KMS-11 (cell line): ENCODE results near the gene MTA1.

ENCODE experiments used
- H2AFZ ChIP-seq: fragments of 200-600 bp; sonication (generic); 2 replicates; pipeline ENCODE4 v1.6.1; 2016; ENCODE audit warnings: antibody characterized with exemption, mixed run types, low read depth
- H3K27ac ChIP-seq: fragments of 200-600 bp; sonication (generic); 2 replicates; pipeline ENCODE4 v1.6.1; 2016; ENCODE audit warnings: mild to moderate bottlenecking, mixed run types
- H3K27me3 ChIP-seq: fragments of 200-600 bp; sonication (generic); 2 replicates; pipeline ENCODE4 v1.6.1; 2017; ENCODE audit warnings: mild to moderate bottlenecking, low read depth, mixed run types, moderate library complexity; ENCODE audit not compliant: insufficient read depth
- H3K36me3 ChIP-seq: fragments of 200-600 bp; sonication (generic); 2 replicates; pipeline ENCODE4 v1.6.1; 2017; ENCODE audit warnings: mild to moderate bottlenecking, mixed run types; ENCODE audit not compliant: insufficient read depth
- H3K4me1 ChIP-seq: fragments of 200-600 bp; sonication (generic); 2 replicates; pipeline ENCODE4 v1.6.1; 2016; ENCODE audit warnings: mild to moderate bottlenecking, low read depth, mixed run types; ENCODE audit not compliant: poor library complexity, severe bottlenecking
- H3K4me2 ChIP-seq: fragments of 200-600 bp; sonication (generic); 2 replicates; pipeline ENCODE4 v1.7.0; 2016; ENCODE audit warnings: mild to moderate bottlenecking, mixed run types
- H3K4me3 ChIP-seq: fragments of 200-600 bp; sonication (generic); IDR thresholded peaks from 2 replicates; pipeline ENCODE4 v1.6.1; 2017; ENCODE audit warnings: low read depth, low read length, mixed read lengths; ENCODE audit not compliant: insufficient read depth
- H3K79me2 ChIP-seq: fragments of 200-600 bp; sonication (generic); 2 replicates; pipeline ENCODE4 v1.6.1; 2016; ENCODE audit warnings: low read depth, mixed run types; ENCODE audit not compliant: insufficient read depth
- H3K9ac ChIP-seq: fragments of 200-600 bp; sonication (generic); 2 replicates; pipeline ENCODE4 v1.6.1; 2016; ENCODE audit warnings: mild to moderate bottlenecking, mixed run types
- H4K20me1 ChIP-seq: fragments of 200-600 bp; sonication (generic); 2 replicates; pipeline ENCODE4 v1.6.1; 2016; ENCODE audit warnings: mild to moderate bottlenecking, mixed run types; ENCODE audit not compliant: insufficient read depth
- TF ChIP-seq, protein P1 (sequence below): fragments of 200-600 bp; sonication (generic); conservative IDR thresholded peaks from 2 replicates; pipeline ENCODE4 v1.6.1; 2017; ENCODE audit warnings: low read depth, mild to moderate bottlenecking, antibody characterized with exemption, low read length, moderate library complexity, mixed read lengths

MTA1 gene

DNA sequence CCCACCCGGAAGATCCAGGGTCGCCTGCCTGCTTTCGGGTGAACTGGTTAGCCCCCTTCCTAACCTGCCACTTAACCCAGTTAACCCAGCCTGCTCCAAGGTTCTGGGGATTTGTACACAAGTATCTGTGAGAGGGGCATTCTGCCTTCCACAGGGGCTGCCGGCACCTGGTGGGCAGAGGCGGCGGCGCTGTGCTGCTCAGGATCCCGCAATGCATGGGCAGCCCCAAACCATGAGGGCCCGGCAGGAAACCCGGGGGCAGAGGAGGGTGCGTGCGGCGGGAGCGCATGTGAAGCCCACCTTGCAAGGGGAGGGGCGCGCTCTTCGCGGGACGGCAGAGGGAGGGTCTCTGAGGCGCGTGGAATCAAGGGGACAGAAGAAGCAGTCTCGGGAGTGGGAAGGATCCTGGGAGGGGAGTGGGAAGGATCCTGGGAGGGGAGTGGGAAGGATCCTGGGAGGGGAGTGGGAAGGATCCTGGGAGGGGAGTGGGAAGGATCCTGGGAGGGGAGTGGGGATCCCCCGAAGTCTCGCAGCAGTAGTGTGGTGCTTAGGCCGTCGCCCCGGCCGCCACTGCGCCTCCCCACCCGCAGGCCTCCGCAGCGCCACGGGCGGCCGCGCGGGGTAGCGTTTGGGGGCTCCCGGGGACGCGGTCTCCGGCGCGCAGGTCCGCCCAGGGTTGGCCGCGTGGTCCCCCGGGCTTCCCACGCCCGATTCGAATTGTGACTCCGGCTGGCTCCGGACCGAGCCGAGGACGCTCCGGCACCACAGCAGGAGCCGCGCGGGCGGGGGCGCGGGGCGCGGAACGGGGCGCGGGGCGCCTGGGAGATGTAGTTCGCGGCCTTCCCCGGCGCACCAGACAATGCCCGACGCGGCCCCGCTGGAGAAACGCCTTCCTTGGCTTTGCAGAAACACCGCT lies 4.9 kb upstream of the MTA1 start:
- Histone ChIP-seq H2AFZ (no peak overlapping the region), H3K9ac (no peak overlapping the region), H3K4me1 (peaks cover 8% of the 10 kb centered on the region)

DNA sequence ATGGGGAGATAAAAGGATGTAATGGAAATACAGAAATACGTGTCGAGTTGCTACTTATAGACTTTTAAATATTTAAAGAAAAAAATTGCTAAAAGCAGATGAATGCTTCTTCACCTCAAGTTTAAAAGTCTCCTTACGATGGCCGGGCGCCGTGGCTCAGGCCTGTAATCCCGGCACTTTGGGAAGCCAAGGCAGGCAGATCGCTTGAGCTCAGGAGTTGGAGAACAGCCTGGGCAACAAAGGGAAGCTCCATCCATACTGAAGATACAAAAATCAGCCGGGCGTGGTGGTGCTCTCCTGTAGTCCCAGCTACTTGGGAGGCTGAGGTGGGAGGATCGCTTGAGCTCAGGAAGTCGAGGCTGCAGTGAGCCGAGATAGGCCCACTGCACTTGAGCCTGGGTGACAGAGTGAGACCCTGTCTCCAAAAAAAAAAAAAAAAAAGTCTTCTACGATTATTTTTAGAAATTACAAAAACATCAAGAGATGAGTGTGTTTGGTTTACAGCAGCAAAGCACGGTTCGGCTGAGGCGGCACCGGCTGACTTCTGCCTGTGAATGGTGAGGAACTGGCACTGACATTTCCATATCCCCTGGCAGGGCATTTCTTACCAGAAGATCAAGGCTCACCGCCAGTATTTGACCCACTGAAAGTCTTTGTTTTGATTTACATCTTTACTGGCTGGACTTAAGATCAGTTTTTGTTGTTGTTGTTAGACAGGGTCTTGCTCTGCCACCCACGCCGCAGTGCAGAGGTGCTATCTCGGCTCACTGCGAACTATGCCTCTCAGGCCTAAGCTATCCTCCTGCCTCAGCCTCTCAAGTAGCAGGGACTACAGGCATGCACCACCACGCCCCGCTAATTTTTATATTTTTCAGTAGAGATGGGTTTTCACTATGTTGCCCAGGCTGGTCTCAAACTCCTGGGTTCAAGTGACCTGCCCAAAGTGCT lies 3.9 kb upstream of the MTA1 start:
- H3K36me3 ChIP-seq: no peaks in the 10 kb centered on the region
- peaks cover 5% of the 10 kb centered on the region for H3K79me2 ChIP-seq
- TF ChIP-seq, protein P1, sequence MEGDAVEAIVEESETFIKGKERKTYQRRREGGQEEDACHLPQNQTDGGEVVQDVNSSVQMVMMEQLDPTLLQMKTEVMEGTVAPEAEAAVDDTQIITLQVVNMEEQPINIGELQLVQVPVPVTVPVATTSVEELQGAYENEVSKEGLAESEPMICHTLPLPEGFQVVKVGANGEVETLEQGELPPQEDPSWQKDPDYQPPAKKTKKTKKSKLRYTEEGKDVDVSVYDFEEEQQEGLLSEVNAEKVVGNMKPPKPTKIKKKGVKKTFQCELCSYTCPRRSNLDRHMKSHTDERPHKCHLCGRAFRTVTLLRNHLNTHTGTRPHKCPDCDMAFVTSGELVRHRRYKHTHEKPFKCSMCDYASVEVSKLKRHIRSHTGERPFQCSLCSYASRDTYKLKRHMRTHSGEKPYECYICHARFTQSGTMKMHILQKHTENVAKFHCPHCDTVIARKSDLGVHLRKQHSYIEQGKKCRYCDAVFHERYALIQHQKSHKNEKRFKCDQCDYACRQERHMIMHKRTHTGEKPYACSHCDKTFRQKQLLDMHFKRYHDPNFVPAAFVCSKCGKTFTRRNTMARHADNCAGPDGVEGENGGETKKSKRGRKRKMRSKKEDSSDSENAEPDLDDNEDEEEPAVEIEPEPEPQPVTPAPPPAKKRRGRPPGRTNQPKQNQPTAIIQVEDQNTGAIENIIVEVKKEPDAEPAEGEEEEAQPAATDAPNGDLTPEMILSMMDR: no peak
- H3K4me1 ChIP-seq: peaks cover 8% of the 10 kb centered on the region
- H3K27me3 ChIP-seq: no peaks in the 10 kb centered on the region
- H3K9ac ChIP-seq: no peak overlapping the region
- no peaks in the 10 kb centered on the region for H4K20me1 ChIP-seq
- no peak overlapping the region for H2AFZ ChIP-seq
- H3K4me3 ChIP-seq: no peak overlapping the region
- H3K4me2 ChIP-seq: no peak overlapping the region
- no peak overlapping the region for H3K27ac ChIP-seq

More for the DNA sequence above, 4.9 kb upstream of the MTA1 start:
- Histone ChIP-seq H3K27ac (no peak overlapping the region), H3K4me2 (no peak overlapping the region), H3K36me3 (no peaks in the 10 kb centered on the region), H4K20me1 (no peaks in the 10 kb centered on the region), H3K4me3 (no peak overlapping the region), H3K79me2 (no peaks in the 10 kb centered on the region), H3K27me3 (no peaks in the 10 kb centered on the region)
- TF ChIP-seq, protein P1: no peak

DNA sequence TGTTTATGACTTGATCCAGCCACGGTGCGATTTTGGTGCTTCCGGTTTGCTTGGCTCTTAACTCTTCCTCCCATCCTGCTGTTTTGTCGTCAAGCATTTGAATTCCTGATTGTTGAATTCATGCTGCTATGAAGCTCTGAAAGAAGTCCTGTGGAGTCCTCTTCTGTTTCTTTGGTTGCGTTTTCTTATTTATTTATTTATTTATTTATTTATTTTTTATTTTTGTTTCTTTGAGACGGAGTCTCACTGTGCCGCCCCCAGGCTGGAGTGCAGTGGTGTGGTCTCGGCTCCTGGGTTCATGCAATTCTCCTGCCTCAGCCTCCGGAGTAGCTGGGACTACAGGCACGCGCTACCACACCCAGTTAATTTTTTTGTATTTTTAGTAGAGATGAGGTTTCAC lies 3.0 kb upstream of the MTA1 start:
- Histone ChIP-seq H3K9ac (no peak overlapping the region), H3K4me3 (no peak overlapping the region), H3K4me2 (no peak overlapping the region), H2AFZ (no peak overlapping the region), H3K27ac (no peak overlapping the region), H3K36me3 (no peaks in the 10 kb centered on the region), H3K27me3 (no peaks in the 10 kb centered on the region), H4K20me1 (no peaks in the 10 kb centered on the region), H3K4me1 (peaks cover 8% of the 10 kb centered on the region), H3K79me2 (peaks cover 14% of the 10 kb centered on the region)
- TF ChIP-seq, protein P1: no peak

DNA sequence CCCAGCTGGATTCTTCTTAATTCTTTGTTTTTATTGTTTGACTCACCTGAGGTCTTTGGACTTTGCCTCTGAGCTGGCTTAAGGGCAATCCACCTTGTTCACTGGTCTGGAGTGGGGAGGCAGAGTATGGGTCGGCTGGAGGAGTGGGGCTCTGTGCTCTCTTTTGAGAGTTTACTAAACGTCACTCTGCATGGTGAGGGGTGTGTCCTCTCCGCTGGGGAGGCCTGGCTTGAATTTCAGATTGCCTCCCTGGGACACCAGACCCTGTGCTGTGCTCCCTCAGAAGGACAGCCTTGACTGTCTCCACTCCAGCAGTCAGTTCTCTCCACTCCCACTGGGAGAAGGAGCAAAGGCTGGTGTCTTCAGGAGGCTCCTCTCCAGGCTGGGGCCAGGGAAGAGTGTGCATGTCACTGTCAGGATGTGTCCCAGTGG lies 1.9 kb upstream of the MTA1 start:
- H3K4me2 ChIP-seq: no peak overlapping the region
- H3K27me3 ChIP-seq: no peaks in the 10 kb centered on the region
- H4K20me1 ChIP-seq: no peaks in the 10 kb centered on the region
- peaks cover 24% of the 10 kb centered on the region for H3K79me2 ChIP-seq
- no peak overlapping the region for H3K27ac ChIP-seq
- H3K9ac ChIP-seq: no peak overlapping the region
- H3K4me3 ChIP-seq: no peak overlapping the region
- peaks cover 8% of the 10 kb centered on the region for H3K4me1 ChIP-seq
- no peaks in the 10 kb centered on the region for H3K36me3 ChIP-seq
- H2AFZ ChIP-seq: no peak overlapping the region
- TF ChIP-seq, protein P1: no peak
